WTC11 (cell line): ENCODE data around the gene CILP2. TPM values are rescaled to one million over a fixed set of nuclear protein-coding genes. Genes with fewer than 3 reads are reported as not detected.
A peak's percentile ranks its signal among the peaks of the same experiment; 100 is the strongest.

Experiments
- ARID4B ChIP-seq: sonication (generic); formaldehyde crosslinking; IDR thresholded peaks from 2 replicates; pipeline ENCODE4 v1.8.0; 2023; ENCODE audit warnings: missing genetic modification reagents, mild to moderate bottlenecking, borderline replicate concordance
- ATF2 ChIP-seq: sonication (generic); formaldehyde crosslinking; IDR thresholded peaks from 2 replicates; pipeline ENCODE4 v1.8.1; 2022; ENCODE audit warnings: low read depth, missing genetic modification reagents, borderline replicate concordance
- E2F4 ChIP-seq: sonication (generic); formaldehyde crosslinking; IDR thresholded peaks from 2 replicates; pipeline ENCODE4 v1.8.1; 2022; ENCODE audit warnings: low read depth, mild to moderate bottlenecking, moderate library complexity, missing genetic modification reagents, borderline replicate concordance
- ESRRA ChIP-seq: sonication (generic); formaldehyde crosslinking; IDR thresholded peaks from 2 replicates; pipeline ENCODE4 v1.8.1; 2022; ENCODE audit warnings: mild to moderate bottlenecking, missing genetic modification reagents, borderline replicate concordance
- FOXJ3 ChIP-seq: sonication (generic); formaldehyde crosslinking; IDR thresholded peaks from 2 replicates; pipeline ENCODE4 v1.9.0; 2021; ENCODE audit warnings: missing genetic modification reagents, mild to moderate bottlenecking, borderline replicate concordance
- FOXP1 ChIP-seq: sonication (generic); formaldehyde crosslinking; IDR thresholded peaks from 2 replicates; pipeline ENCODE4 v1.8.0; 2022; ENCODE audit warnings: missing genetic modification reagents, mild to moderate bottlenecking, moderate library complexity, borderline replicate concordance
- GTF2I ChIP-seq: fragments of 250-450 bp; sonication (Bioruptor Pico); conservative IDR thresholded peaks from 2 replicates; pipeline ENCODE4 v1.4.0; 2021; ENCODE audit warnings: mild to moderate bottlenecking
- MAX ChIP-seq: sonication (generic); formaldehyde crosslinking; IDR thresholded peaks from 2 replicates; pipeline ENCODE4 v1.8.0; 2022; ENCODE audit warnings: mild to moderate bottlenecking, missing genetic modification reagents
- NFYB ChIP-seq: sonication (generic); formaldehyde crosslinking; conservative IDR thresholded peaks from 2 replicates; pipeline ENCODE4 v1.8.0; 2022; ENCODE audit warnings: low read depth, missing genetic modification reagents
- OVOL2 ChIP-seq: fragments of 250-450 bp; sonication (Bioruptor Pico); IDR thresholded peaks from 2 replicates; pipeline ENCODE4 v1.9.0; 2021; ENCODE audit warnings: mild to moderate bottlenecking, borderline replicate concordance
- PREB ChIP-seq: sonication (generic); formaldehyde crosslinking; IDR thresholded peaks from 2 replicates; pipeline ENCODE4 v1.8.1; 2022; ENCODE audit warnings: mild to moderate bottlenecking, missing genetic modification reagents, moderate library complexity, borderline replicate concordance
- SP1 ChIP-seq: sonication (generic); formaldehyde crosslinking; conservative IDR thresholded peaks from 2 replicates; pipeline ENCODE4 v1.8.1; 2022; ENCODE audit warnings: missing genetic modification reagents
- USF1 ChIP-seq: sonication (generic); formaldehyde crosslinking; IDR thresholded peaks from 2 replicates; pipeline ENCODE4 v1.8.0; 2022; ENCODE audit warnings: mild to moderate bottlenecking, missing genetic modification reagents
- ZBTB21 ChIP-seq: sonication (generic); formaldehyde crosslinking; IDR thresholded peaks from 2 replicates; pipeline ENCODE4 v1.8.1; 2023; ENCODE audit warnings: mild to moderate bottlenecking, missing genetic modification reagents, borderline replicate concordance
- ZBTB43 ChIP-seq: sonication (generic); formaldehyde crosslinking; IDR thresholded peaks from 2 replicates; pipeline ENCODE4 v1.8.1; 2023; ENCODE audit warnings: mild to moderate bottlenecking, missing genetic modification reagents
- ZNF138 ChIP-seq: sonication (generic); formaldehyde crosslinking; conservative IDR thresholded peaks from 2 replicates; pipeline ENCODE4 v1.8.1; 2022; ENCODE audit warnings: mild to moderate bottlenecking, moderate library complexity, missing genetic modification reagents
- ZNF281 ChIP-seq: sonication (generic); formaldehyde crosslinking; IDR thresholded peaks from 2 replicates; pipeline ENCODE4 v1.8.0; 2023; ENCODE audit warnings: mild to moderate bottlenecking, missing genetic modification reagents
- ZNF396 ChIP-seq: fragments of 250-450 bp; sonication (Bioruptor Pico); IDR thresholded peaks from 2 replicates; pipeline ENCODE4 v1.8.0; 2021; ENCODE audit warnings: mild to moderate bottlenecking, moderate library complexity, borderline replicate concordance
- ZSCAN18 ChIP-seq: fragments of 250-450 bp; sonication (Bioruptor Pico); IDR thresholded peaks from 2 replicates; pipeline ENCODE4 v2.1.2; 2022; ENCODE audit warnings: mild to moderate bottlenecking, moderate library complexity
- total RNA-seq: library from RNA; stranded (reverse); gene quantifications from 3 replicates; pipeline ENCODE4 v1.2.3, GENCODE V29; 2021

The CILP2 gene
- total RNA-seq, 1 experiment from 2014 or later = 7.9 TPM

- TF ChIP-seq ARID4B (CRISPR knock-in tag) (peak; percentile 44; the same call in 1 of the 2 replicates), PREB (CRISPR knock-in tag) (no peak), ZSCAN18 (no peak), NFYB (CRISPR knock-in tag) (no peak), OVOL2 (CRISPR knock-in tag) (no peak), USF1 (CRISPR knock-in tag) (peak; percentile 59), FOXP1 (CRISPR knock-in tag) (no peak; the same call in 1 of the 2 replicates), ZBTB43 (no peak; the same call in 1 of the 2 replicates), FOXJ3 (CRISPR knock-in tag) (no peak), ATF2 (no peak), SP1 (CRISPR knock-in tag) (peak; percentile 75; the same call in 1 of the 2 replicates), ZBTB21 (CRISPR knock-in tag) (no peak), ESRRA (CRISPR knock-in tag) (no peak), GTF2I (CRISPR knock-in tag) (no peak), ZNF396 (no peak), E2F4 (CRISPR knock-in tag) (no peak), MAX (CRISPR knock-in tag) (peak; percentile 79), ZNF138 (no peak), ZNF281 (CRISPR knock-in tag) (no peak)
Observed at GRCh38 chr19:19515642-19516519, 22.2 kb upstream of the CILP2 start, which contains the start of gene NDUFA13 (continued).
